Measurements from ENCODE around the gene PANK2. TPM values are rescaled to one million over a fixed set of nuclear protein-coding genes. Genes with fewer than 3 reads are reported as not detected.

Gene PANK2
- total RNA-seq, 1 donor from 2014 or later: 60.3 TPM

DNA sequence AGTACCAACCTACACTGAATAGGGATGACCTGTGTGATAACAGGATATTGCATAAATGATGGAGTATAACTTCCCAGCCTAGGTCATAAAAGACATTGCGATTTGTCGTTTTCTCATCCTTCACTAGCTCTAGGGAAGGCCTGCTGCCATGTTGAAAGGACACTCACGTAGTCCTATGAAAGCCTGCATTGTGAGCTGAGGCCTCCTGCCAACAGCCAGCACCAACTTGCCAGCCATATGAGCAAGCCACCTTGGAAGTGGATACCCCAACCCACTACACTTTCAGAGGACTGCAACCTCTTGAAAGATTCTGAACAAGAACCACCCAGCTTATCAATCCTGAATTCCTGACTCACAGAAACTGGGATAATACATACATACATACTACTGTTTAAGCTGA is 3.5 kb upstream of the PANK2 start:
- no peak overlapping the region for H3K4me3 Mint-ChIP-seq (ENCODE audit: unreplicated experiment)
- peaks cover 10% of the 10 kb centered on the region for H3K27me3 Mint-ChIP-seq (ENCODE audit: unreplicated experiment)
- H3K9me3 Mint-ChIP-seq (ENCODE audit: unreplicated experiment): peaks cover 18% of the 10 kb centered on the region

DNA sequence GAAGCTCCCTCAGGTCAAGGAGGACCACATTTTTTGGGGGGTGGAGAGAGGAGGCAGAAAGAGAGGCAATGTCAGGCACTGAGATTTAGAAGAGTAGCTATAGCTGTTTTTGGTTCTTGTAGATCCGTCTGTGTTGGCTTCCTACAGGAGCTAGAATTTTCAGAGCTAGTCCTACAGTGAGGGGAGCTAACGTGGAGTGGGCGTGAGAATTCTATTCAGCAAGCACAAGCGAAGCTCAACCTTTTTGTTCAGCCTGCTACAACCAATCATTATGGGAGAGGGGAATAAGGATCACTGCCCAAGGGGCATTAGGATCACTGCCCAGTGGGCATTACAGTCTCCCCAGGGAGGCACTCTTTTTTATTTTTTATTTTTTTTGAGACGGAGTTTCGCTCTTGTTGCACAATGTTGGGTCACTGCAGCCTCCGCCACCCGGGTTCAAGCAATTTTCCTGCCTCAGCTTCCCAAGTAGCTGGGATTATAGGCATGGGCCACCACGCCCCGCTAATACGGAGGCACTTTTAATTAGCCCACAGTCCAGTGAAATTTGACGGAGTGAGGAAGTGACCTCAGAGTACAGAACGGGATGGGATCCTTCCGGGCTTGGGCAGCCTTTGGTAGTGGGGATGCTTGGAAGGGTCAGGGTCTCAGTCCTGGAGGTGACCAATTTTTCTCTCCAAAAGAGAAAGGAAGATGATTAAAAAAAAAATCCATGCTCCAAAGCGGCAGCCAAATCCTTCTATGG is 1.1 kb upstream of the PANK2 start:
- TF ChIP-seq, protein P1, sequence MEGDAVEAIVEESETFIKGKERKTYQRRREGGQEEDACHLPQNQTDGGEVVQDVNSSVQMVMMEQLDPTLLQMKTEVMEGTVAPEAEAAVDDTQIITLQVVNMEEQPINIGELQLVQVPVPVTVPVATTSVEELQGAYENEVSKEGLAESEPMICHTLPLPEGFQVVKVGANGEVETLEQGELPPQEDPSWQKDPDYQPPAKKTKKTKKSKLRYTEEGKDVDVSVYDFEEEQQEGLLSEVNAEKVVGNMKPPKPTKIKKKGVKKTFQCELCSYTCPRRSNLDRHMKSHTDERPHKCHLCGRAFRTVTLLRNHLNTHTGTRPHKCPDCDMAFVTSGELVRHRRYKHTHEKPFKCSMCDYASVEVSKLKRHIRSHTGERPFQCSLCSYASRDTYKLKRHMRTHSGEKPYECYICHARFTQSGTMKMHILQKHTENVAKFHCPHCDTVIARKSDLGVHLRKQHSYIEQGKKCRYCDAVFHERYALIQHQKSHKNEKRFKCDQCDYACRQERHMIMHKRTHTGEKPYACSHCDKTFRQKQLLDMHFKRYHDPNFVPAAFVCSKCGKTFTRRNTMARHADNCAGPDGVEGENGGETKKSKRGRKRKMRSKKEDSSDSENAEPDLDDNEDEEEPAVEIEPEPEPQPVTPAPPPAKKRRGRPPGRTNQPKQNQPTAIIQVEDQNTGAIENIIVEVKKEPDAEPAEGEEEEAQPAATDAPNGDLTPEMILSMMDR (IDR thresholded peaks at IDR 0.05; ENCODE audit: partially characterized antibody, unreplicated experiment): no peak
- peak overlapping the region; percentile 97 for H3K27ac Mint-ChIP-seq (ENCODE audit: unreplicated experiment)
- H3K4me3 Mint-ChIP-seq (ENCODE audit: unreplicated experiment): peak overlapping the region; percentile 85
- H3K27me3 Mint-ChIP-seq (ENCODE audit: unreplicated experiment): peaks cover 12% of the 10 kb centered on the region
- peaks cover 17% of the 10 kb centered on the region for H3K4me1 Mint-ChIP-seq (ENCODE audit: low read depth, unreplicated experiment)
- peaks cover 9% of the 10 kb centered on the region for H3K36me3 Mint-ChIP-seq (ENCODE audit: unreplicated experiment)
- peak; percentile 34 for DNase-seq
- H3K9me3 Mint-ChIP-seq (ENCODE audit: unreplicated experiment): peaks cover 18% of the 10 kb centered on the region

More for the DNA sequence above, 3.5 kb upstream of the PANK2 start:
- Mint-ChIP-seq H3K36me3 (ENCODE audit: unreplicated experiment) (peaks cover 14% of the 10 kb centered on the region), H3K27ac (ENCODE audit: unreplicated experiment) (no peak overlapping the region), H3K4me1 (ENCODE audit: low read depth, unreplicated experiment) (peaks cover 8% of the 10 kb centered on the region)
- TF ChIP-seq, protein P1 (IDR thresholded peaks at IDR 0.05; ENCODE audit: partially characterized antibody, unreplicated experiment): no peak
- no peak for DNase-seq

DNA sequence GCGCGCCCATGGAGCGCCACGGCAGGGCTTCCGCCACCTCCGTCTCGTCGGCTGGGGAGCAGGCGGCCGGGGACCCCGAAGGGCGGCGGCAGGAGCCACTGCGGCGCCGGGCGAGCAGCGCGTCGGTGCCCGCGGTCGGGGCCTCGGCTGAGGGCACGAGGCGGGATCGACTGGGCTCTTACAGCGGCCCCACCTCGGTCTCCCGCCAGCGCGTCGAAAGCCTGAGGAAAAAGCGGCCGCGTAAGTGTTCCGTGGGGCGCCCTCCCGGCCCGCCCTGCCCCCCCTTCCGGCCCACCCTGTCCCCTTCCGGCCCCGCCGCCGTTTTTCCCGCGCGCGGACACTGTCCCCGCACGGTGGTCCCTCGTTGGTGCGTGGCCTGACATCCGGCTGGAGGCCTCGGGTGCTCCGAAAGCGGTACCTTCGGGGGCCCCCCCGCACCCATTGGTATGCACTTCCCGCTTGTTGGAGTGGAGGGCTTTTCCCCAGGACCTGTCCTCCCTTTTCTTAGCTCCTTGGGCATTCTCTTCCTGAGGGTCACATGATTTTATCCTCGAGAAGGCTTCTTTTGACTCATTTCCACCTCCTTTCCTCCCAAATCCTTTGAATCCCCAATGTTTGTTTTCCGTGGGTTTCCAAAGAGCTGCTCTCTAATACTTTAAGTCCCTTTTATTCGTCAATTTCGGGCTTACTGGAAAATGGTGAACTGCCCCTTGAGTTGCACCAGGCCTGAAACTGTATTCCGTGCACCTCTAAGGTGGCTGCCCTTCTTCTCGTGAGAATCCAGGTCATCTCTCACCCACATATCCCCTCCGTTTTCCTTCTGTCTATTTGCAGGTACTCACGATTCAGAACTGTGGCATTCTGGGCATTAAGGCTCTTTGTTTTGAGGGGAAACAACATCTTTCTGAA is 556 bp downstream of the PANK2 start:
- Mint-ChIP-seq H3K27ac (ENCODE audit: unreplicated experiment) (peak overlapping the region; percentile 98), H3K36me3 (ENCODE audit: unreplicated experiment) (peaks cover 9% of the 10 kb centered on the region), H3K4me1 (ENCODE audit: low read depth, unreplicated experiment) (peaks cover 24% of the 10 kb centered on the region), H3K4me3 (ENCODE audit: unreplicated experiment) (peak overlapping the region; percentile 99), H3K9me3 (ENCODE audit: unreplicated experiment) (peaks cover 18% of the 10 kb centered on the region), H3K27me3 (ENCODE audit: unreplicated experiment) (peaks cover 12% of the 10 kb centered on the region)
- TF ChIP-seq, protein P1 (IDR thresholded peaks at IDR 0.05; ENCODE audit: partially characterized antibody, unreplicated experiment): no peak
- DNase-seq: peak; percentile 49

DNA sequence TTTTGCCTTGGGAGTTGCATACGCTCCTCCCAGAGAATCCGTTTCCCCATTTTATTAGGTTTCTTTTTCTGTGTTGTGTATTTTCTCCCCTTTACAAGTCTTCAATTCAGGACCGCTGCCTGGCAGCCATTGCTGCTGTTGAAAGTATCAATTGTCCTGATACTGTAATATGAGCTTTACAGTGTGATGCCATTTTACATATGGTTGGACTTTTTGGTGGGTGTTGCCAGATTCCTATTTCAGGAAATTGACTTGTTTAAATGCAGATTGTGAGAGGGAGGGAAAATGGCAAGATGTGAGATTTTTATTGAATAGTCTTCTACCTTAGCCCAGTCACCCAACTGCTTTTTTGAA is 1.2 kb downstream of the PANK2 start:
- peak overlapping the region; percentile 99 for H3K4me3 Mint-ChIP-seq (ENCODE audit: unreplicated experiment)
- H3K4me1 Mint-ChIP-seq (ENCODE audit: low read depth, unreplicated experiment): peaks cover 25% of the 10 kb centered on the region
- H3K27me3 Mint-ChIP-seq (ENCODE audit: unreplicated experiment): peaks cover 12% of the 10 kb centered on the region
- no peak for DNase-seq
- H3K36me3 Mint-ChIP-seq (ENCODE audit: unreplicated experiment): peaks cover 9% of the 10 kb centered on the region
- H3K9me3 Mint-ChIP-seq (ENCODE audit: unreplicated experiment): peaks cover 18% of the 10 kb centered on the region
- TF ChIP-seq, protein P1 (IDR thresholded peaks at IDR 0.05; ENCODE audit: partially characterized antibody, unreplicated experiment): no peak
- peak overlapping the region; percentile 98 for H3K27ac Mint-ChIP-seq (ENCODE audit: unreplicated experiment)
